Loucy (cell line): ENCODE data around the gene SYMPK.

Source experiments
- H2AFZ ChIP-seq: fragments of 200-600 bp; sonication (generic); 2 replicates; pipeline ENCODE4 v1.6.0; 2016; ENCODE audit warnings: antibody characterized with exemption, mild to moderate bottlenecking, low read length, moderate library complexity
- H3F3A ChIP-seq: fragments of 200-600 bp; 2 replicates; pipeline ENCODE4 v1.6.0; 2016; ENCODE audit warnings: antibody characterized with exemption, low read depth, mild to moderate bottlenecking
- H3K27me3 ChIP-seq: fragments of 200-600 bp; sonication (generic); 2 replicates; pipeline ENCODE4 v1.6.1; 2014; ENCODE audit warnings: low read length, mild to moderate bottlenecking; ENCODE audit not compliant: insufficient read depth, poor library complexity, severe bottlenecking
- H3K36me3 ChIP-seq: fragments of 200-600 bp; sonication (generic); 2 replicates; pipeline ENCODE4 v1.6.1; 2016; ENCODE audit warnings: low read length; ENCODE audit not compliant: insufficient read depth
- H3K4me1 ChIP-seq: fragments of 200-600 bp; sonication (generic); 2 replicates; pipeline ENCODE4 v1.5.1; 2014; ENCODE audit warnings: low read length, mild to moderate bottlenecking; ENCODE audit not compliant: insufficient read depth, poor library complexity, severe bottlenecking
- H3K4me2 ChIP-seq: fragments of 200-600 bp; sonication (generic); 2 replicates; pipeline ENCODE4 v1.6.0; 2014; ENCODE audit warnings: antibody characterized with exemption, low read length, low read depth, mild to moderate bottlenecking; ENCODE audit not compliant: poor library complexity, severe bottlenecking
- H3K4me3 ChIP-seq: fragments of 200-600 bp; sonication (generic); 2 replicates; pipeline ENCODE4 v1.5.1; 2014; ENCODE audit warnings: low read length, mild to moderate bottlenecking, mixed read lengths; ENCODE audit not compliant: poor library complexity, severe bottlenecking
- H3K79me2 ChIP-seq: fragments of 200-600 bp; sonication (generic); 2 replicates; pipeline ENCODE4 v1.6.1; 2014; ENCODE audit warnings: low read length; ENCODE audit not compliant: insufficient read depth
- H3K9ac ChIP-seq: fragments of 200-600 bp; sonication (generic); 2 replicates; pipeline ENCODE4 v1.6.0; 2014; ENCODE audit warnings: mild to moderate bottlenecking, low read depth, low read length, moderate library complexity; ENCODE audit not compliant: poor library complexity, severe bottlenecking
- H3K9me2 ChIP-seq: fragments of 200-600 bp; sonication (generic); replicated peaks from 2 replicates; pipeline ENCODE4 v1.6.1; 2016; ENCODE audit warnings: low read depth, low read length, mixed read lengths
- H3K9me3 ChIP-seq: fragments of 200-600 bp; sonication (generic); 2 replicates; pipeline ENCODE4 v1.6.1; 2014; ENCODE audit warnings: mild to moderate bottlenecking, antibody characterized with exemption, low read length, low read depth; ENCODE audit not compliant: insufficient read depth
- H4K20me1 ChIP-seq: fragments of 200-600 bp; sonication (generic); 2 replicates; pipeline ENCODE4 v1.6.0; 2014; ENCODE audit warnings: antibody characterized with exemption, low read length, mild to moderate bottlenecking; ENCODE audit not compliant: insufficient read depth, poor library complexity, severe bottlenecking
- EZH2phosphoT487 ChIP-seq: fragments of 200-600 bp; IDR thresholded peaks from 2 replicates; pipeline ENCODE4 v1.6.1; 2018; ENCODE audit warnings: antibody characterized with exemption, mild to moderate bottlenecking, moderate library complexity, borderline replicate concordance
- TF ChIP-seq, protein P1 (sequence below): fragments of 200-600 bp; sonication (generic); conservative IDR thresholded peaks from 2 replicates; pipeline ENCODE4 v1.5.1; 2014; ENCODE audit warnings: mild to moderate bottlenecking, antibody characterized with exemption, low read length

Gene SYMPK

DNA sequence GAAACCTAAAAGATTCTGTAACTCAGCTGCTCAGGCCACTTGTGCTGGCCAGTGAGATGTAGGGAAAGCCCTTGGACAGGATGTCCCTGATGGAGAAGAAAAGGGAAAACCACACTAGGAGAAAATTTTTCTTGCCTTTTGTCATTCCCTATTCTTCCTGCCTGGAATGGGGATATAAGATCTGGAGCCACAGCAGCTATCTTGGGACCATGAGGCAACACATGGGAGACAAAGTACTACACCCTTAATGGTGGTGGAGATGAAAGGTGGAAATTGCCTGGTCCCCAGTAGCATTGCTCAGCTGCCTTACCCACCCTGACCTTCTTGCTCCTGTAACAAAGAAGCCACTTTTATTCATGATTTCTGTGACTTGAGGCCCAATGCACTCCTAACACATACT is 57.2 kb downstream of the SYMPK start:
- Histone ChIP-seq H2AFZ (no peak overlapping the region), H3K9me3 (no peaks in the 10 kb centered on the region), H3F3A (no peaks in the 10 kb centered on the region), H3K79me2 (no peaks in the 10 kb centered on the region), H3K4me1 (peaks cover 5% of the 10 kb centered on the region), H3K4me2 (no peak overlapping the region), H4K20me1 (no peaks in the 10 kb centered on the region), H3K9me2 (no peaks in the 10 kb centered on the region), H3K9ac (no peak overlapping the region), H3K36me3 (no peaks in the 10 kb centered on the region), H3K27me3 (no peaks in the 10 kb centered on the region), H3K4me3 (no peak overlapping the region)
- TF ChIP-seq EZH2phosphoT487, result no peak
- TF ChIP-seq, protein P1, sequence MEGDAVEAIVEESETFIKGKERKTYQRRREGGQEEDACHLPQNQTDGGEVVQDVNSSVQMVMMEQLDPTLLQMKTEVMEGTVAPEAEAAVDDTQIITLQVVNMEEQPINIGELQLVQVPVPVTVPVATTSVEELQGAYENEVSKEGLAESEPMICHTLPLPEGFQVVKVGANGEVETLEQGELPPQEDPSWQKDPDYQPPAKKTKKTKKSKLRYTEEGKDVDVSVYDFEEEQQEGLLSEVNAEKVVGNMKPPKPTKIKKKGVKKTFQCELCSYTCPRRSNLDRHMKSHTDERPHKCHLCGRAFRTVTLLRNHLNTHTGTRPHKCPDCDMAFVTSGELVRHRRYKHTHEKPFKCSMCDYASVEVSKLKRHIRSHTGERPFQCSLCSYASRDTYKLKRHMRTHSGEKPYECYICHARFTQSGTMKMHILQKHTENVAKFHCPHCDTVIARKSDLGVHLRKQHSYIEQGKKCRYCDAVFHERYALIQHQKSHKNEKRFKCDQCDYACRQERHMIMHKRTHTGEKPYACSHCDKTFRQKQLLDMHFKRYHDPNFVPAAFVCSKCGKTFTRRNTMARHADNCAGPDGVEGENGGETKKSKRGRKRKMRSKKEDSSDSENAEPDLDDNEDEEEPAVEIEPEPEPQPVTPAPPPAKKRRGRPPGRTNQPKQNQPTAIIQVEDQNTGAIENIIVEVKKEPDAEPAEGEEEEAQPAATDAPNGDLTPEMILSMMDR, result no peak

- H3K4me1 ChIP-seq, result no peaks in the 10 kb centered on the region
- no peaks in the 10 kb centered on the region for H3K27me3 ChIP-seq
- H3K4me3 ChIP-seq, result no peak overlapping the region
- TF ChIP-seq, protein P1, result no peak
- no peak for TF ChIP-seq EZH2phosphoT487
- H3F3A ChIP-seq, result no peaks in the 10 kb centered on the region
- no peaks in the 10 kb centered on the region for H3K79me2 ChIP-seq
- H3K9ac ChIP-seq, result no peak overlapping the region
- no peaks in the 10 kb centered on the region for H4K20me1 ChIP-seq
- no peaks in the 10 kb centered on the region for H3K9me3 ChIP-seq
- no peak overlapping the region for H2AFZ ChIP-seq
- H3K4me2 ChIP-seq, result no peak overlapping the region
- no peaks in the 10 kb centered on the region for H3K36me3 ChIP-seq
- H3K9me2 ChIP-seq, result no peaks in the 10 kb centered on the region
Observed at GRCh38 chr19:45804959-45805230, 58.1 kb downstream of the SYMPK start.

DNA sequence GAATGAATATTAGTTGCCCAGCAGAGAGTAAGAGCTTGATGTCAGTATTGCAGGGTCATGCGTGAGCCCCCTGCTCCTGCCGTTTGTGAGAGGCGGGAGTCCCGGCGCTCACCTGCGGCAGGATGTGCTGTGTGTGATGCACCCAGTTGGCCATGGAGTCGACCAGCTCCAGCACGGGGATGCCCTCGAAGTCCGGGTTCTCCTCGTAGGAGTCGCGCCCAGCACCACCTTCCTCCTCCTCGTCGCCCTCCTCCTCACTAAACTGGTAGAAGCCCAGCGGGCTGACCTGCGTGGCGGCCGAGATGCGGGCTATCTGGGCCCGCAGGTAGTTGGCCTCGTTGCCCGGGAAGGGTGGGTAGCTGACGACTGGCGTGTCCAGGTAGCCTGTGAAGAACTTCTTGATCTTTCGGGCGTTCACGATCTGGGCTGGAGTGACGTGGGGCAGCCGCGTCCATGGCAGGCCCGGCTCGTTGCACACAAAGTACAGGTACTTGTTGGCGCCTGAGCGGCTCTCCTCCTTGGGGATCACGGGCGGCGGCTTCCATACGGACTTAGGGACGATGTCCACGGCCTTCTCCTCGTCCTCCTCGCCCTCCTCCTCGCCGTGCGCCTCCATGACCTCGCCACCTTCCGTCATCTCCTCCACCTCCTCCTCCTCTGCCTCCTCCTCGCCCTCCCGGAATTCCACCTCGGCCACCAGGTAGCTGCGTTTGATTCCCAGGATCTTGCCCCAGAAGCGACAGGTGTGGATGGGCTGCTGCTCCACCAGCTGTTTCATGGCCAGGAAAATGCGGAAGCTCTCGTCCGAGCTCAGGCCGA is 58.6 kb downstream of the SYMPK start:
- Histone ChIP-seq H3K27me3 (no peaks in the 10 kb centered on the region), H3K4me3 (no peak overlapping the region), H3K9me3 (no peaks in the 10 kb centered on the region), H3K4me1 (no peaks in the 10 kb centered on the region), H2AFZ (no peak overlapping the region), H3K4me2 (no peak overlapping the region), H4K20me1 (no peaks in the 10 kb centered on the region), H3F3A (no peaks in the 10 kb centered on the region), H3K36me3 (no peaks in the 10 kb centered on the region), H3K79me2 (no peaks in the 10 kb centered on the region), H3K9me2 (no peaks in the 10 kb centered on the region), H3K9ac (no peak overlapping the region)
- TF ChIP-seq, protein P1, result no peak
- no peak for TF ChIP-seq EZH2phosphoT487
